GM21717 (cell line): ENCODE measurements around the gene ARHGEF11.
"Not testable (repeated sequence)": the region's sequence is repeated elsewhere in the genome, so short reads cannot be mapped to it uniquely, and the experiment has no call there.

Source experiments
- ATAC-seq: cut with Tn5 transposase; IDR thresholded peaks from one replicate; pipeline ENCODE4 v1.9.1; 2021; ENCODE audit warnings: mild to moderate bottlenecking, moderate library complexity; ENCODE audit not compliant: unreplicated experiment

Gene ARHGEF11

GRCh38 chr1:156931974-156932710 is 113.4 kb downstream of the ARHGEF11 start:
- no peak for ATAC-seq

GRCh38 chr1:156931211-156931952 is 114.2 kb downstream of the ARHGEF11 start:
- ATAC-seq: no peak

- no peak for ATAC-seq
These were observed 115.1 kb downstream of the ARHGEF11 start for GRCh38 chr1:156930483-156930882.

- no peak for ATAC-seq
These were observed 115.8 kb downstream of the ARHGEF11 start for GRCh38 chr1:156929596-156930238.

GRCh38 chr1:156928043-156928602 is 117.4 kb downstream of the ARHGEF11 start:
- ATAC-seq: no peak

GRCh38 chr1:156927215-156928042 is 118.1 kb downstream of the ARHGEF11 start:
- no peak for ATAC-seq

- not testable (repeated sequence) for ATAC-seq
These were observed 118.8 kb downstream of the ARHGEF11 start for GRCh38 chr1:156926695-156927094.

- ATAC-seq: no peak
These were observed 119.4 kb downstream of the ARHGEF11 start for GRCh38 chr1:156926175-156926574.

GRCh38 chr1:156925154-156926010 is 120.2 kb downstream of the ARHGEF11 start:
- no peak for ATAC-seq

- no peak for ATAC-seq
These were observed 120.9 kb downstream of the ARHGEF11 start for GRCh38 chr1:156924478-156925153.

- no peak for ATAC-seq
These were observed 121.7 kb downstream of the ARHGEF11 start for GRCh38 chr1:156923670-156924477.

GRCh38 chr1:156922986-156923669 is 122.4 kb downstream of the ARHGEF11 start:
- no peak for ATAC-seq

GRCh38 chr1:156921053-156921529 is 124.5 kb downstream of the ARHGEF11 start:
- no peak for ATAC-seq

- ATAC-seq: no peak
These were observed 125.1 kb downstream of the ARHGEF11 start, which contains the start of gene LRRC71 for GRCh38 chr1:156920233-156921052. Gene LRRC71, plus strand, starts transcription at chr1:156920632. Its CDS starts 172 bp downstream, at chr1:156920804.

GRCh38 chr1:156914440-156914856 is 131.1 kb downstream of the ARHGEF11 start:
- ATAC-seq: no peak

GRCh38 chr1:156913809-156914387 is 131.6 kb downstream of the ARHGEF11 start:
- no peak for ATAC-seq
